ENCODE measurements around the gene UBXN4. TPM values are rescaled to one million over a fixed set of nuclear protein-coding genes. Genes with fewer than 3 reads are reported as not detected.

Gene UBXN4
- total RNA-seq, 2 experiments from 2014 or later: 55.4 to 88.2 TPM

GRCh38 chr2:135825550-135826176, 84.0 kb downstream of the UBXN4 start:
- 0 out of 2 replicates have a peak, but pooled peaks cover 7% of the 10 kb centered on the region for H3K9me3 ChIP-seq (ENCODE audit: low read length)
- no peaks in the 10 kb centered on the region for H3K79me2 ChIP-seq (ENCODE audit: insufficient read depth, low read depth, low read length)
- H3K4me2 ChIP-seq (ENCODE audit: low read length): no peak overlapping the region
- no peaks in the 10 kb centered on the region for H4K20me1 ChIP-seq (ENCODE audit: insufficient read depth, low read length)
- H3K4me1 ChIP-seq (ENCODE audit: insufficient read depth, low read length, poor library complexity, severe bottlenecking): no peaks in the 10 kb centered on the region
- POLR2A ChIA-PET: no interaction called here
- no peaks in the 10 kb centered on the region for H3K36me3 ChIP-seq (ENCODE audit: insufficient read depth, low read length)
- no peaks in the 10 kb centered on the region for H3K9me2 ChIP-seq (ENCODE audit: insufficient read depth, low read length)
- CTCF ChIA-PET (ENCODE audit: unreplicated experiment): no interaction called here
- TF ChIP-seq CTCF (conservative IDR thresholded peaks at IDR 0.05; ENCODE audit: low read length): no peak
- TF ChIP-seq EZH2phosphoT487 (IDR thresholded peaks at IDR 0.05; ENCODE audit: borderline replicate concordance, low read depth, low read length): no peak
- BruUV-seq (replicated peaks): no TSS peak
- H3K4me3 ChIP-seq (ENCODE audit: low read depth, low read length, poor library complexity, severe bottlenecking): no peak overlapping the region
- H2AFZ ChIP-seq (ENCODE audit: low read length): no peak overlapping the region
- no peak for DNase-seq (ENCODE audit: low spot score)
- H3K27ac ChIP-seq (ENCODE audit: low read depth, low read length, poor library complexity, severe bottlenecking): no peak overlapping the region
- intact Hi-C loops (cut with micrococcal nuclease; ENCODE audit: unreplicated experiment): no loop called here

- ChIA-PET CTCF (ENCODE audit: unreplicated experiment) (interaction anchor here (0.6 kb wide), 1 partner anchor 15 kb away, joined by 3 read pairs; no protein-coding TSS in a partner anchor), POLR2A (interaction anchor here (0.7 kb wide), 1 partner anchor 12 kb away, joined by 3 read pairs; no protein-coding TSS in a partner anchor)
- BruUV-seq (replicated peaks): no TSS peak
- Histone ChIP-seq H3K4me3 (ENCODE audit: low read depth, low read length, poor library complexity, severe bottlenecking) (no peak overlapping the region), H3K9me3 (ENCODE audit: low read length) (0 out of 2 replicates have a peak, but pooled peaks cover 7% of the 10 kb centered on the region), H3K79me2 (ENCODE audit: insufficient read depth, low read depth, low read length) (no peaks in the 10 kb centered on the region), H2AFZ (ENCODE audit: low read length) (no peak overlapping the region), H4K20me1 (ENCODE audit: insufficient read depth, low read length) (no peaks in the 10 kb centered on the region), H3K9me2 (ENCODE audit: insufficient read depth, low read length) (no peaks in the 10 kb centered on the region), H3K36me3 (ENCODE audit: insufficient read depth, low read length) (no peaks in the 10 kb centered on the region), H3K27ac (ENCODE audit: low read depth, low read length, poor library complexity, severe bottlenecking) (no peak overlapping the region), H3K4me1 (ENCODE audit: insufficient read depth, low read length, poor library complexity, severe bottlenecking) (no peaks in the 10 kb centered on the region), H3K4me2 (ENCODE audit: low read length) (no peak overlapping the region)
- intact Hi-C loops (cut with micrococcal nuclease; ENCODE audit: unreplicated experiment): no loop called here
- DNase-seq (ENCODE audit: low spot score): no peak
- no peak for TF ChIP-seq CTCF (conservative IDR thresholded peaks at IDR 0.05; ENCODE audit: low read length)
Observed at GRCh38 chr2:135826544-135826943, 84.9 kb downstream of the UBXN4 start.

GRCh38 chr2:135829378-135830135, 87.9 kb downstream of the UBXN4 start:
- Histone ChIP-seq H4K20me1 (ENCODE audit: insufficient read depth, low read length) (no peaks in the 10 kb centered on the region), H3K4me2 (ENCODE audit: low read length) (no peak overlapping the region), H3K4me1 (ENCODE audit: insufficient read depth, low read length, poor library complexity, severe bottlenecking) (no peaks in the 10 kb centered on the region), H3K27ac (ENCODE audit: low read depth, low read length, poor library complexity, severe bottlenecking) (no peak overlapping the region), H3K9me3 (ENCODE audit: low read length) (no peaks in the 10 kb centered on the region), H3K4me3 (ENCODE audit: low read depth, low read length, poor library complexity, severe bottlenecking) (no peak overlapping the region), H3K36me3 (ENCODE audit: insufficient read depth, low read length) (no peaks in the 10 kb centered on the region), H3K9me2 (ENCODE audit: insufficient read depth, low read length) (no peaks in the 10 kb centered on the region), H3K79me2 (ENCODE audit: insufficient read depth, low read depth, low read length) (no peaks in the 10 kb centered on the region), H2AFZ (ENCODE audit: low read length) (no peak overlapping the region)
- TF ChIP-seq CTCF (conservative IDR thresholded peaks at IDR 0.05; ENCODE audit: low read length): no peak
- no peak for TF ChIP-seq EZH2phosphoT487 (IDR thresholded peaks at IDR 0.05; ENCODE audit: borderline replicate concordance, low read depth, low read length)
- ChIA-PET CTCF (ENCODE audit: unreplicated experiment) (no interaction called here), POLR2A (no interaction called here)
- no TSS peak for BruUV-seq (replicated peaks)
- no peak for DNase-seq (ENCODE audit: low spot score)
- intact Hi-C loops (cut with micrococcal nuclease; ENCODE audit: unreplicated experiment): no loop called here

All from OCI-LY7 (cell line).